NCI-H2171 (cell line): ENCODE measurements around the gene SMARCB1.

Experiments used
- DNase-seq: peaks from one replicate; lab custom pipeline; 2025; lab: John Stamatoyannopoulos, UW

Gene SMARCB1

GRCh38 chr22:23803001-23803819, 16.4 kb downstream of the SMARCB1 start:
- DNase-seq, result no peak

DNA sequence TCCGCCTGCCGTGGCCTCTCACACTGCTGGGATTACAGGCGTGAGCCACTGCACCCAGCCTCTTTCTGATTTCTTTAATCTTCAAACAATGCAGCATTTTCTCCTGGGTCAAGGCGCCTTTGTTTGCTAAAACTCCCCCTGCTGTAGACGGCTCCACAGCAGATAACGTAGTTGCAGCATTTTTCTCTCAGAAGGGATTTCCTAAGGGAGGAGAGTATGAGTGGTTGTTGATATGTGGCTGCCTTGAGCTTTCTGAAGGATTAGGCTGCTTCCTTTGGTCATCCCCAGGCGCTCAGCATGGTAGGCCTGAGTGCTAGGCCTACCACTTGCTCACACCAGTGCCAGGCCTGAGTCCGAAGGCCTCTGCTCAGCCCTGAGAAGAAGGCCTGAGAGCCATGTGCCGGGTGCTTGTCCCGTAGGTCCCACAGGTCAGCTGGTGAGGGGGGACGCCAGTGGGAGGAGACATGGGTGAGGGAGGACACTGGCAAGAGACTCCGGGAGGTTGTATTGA, 18.1 kb downstream of the SMARCB1 start:
- no peak for DNase-seq

DNA sequence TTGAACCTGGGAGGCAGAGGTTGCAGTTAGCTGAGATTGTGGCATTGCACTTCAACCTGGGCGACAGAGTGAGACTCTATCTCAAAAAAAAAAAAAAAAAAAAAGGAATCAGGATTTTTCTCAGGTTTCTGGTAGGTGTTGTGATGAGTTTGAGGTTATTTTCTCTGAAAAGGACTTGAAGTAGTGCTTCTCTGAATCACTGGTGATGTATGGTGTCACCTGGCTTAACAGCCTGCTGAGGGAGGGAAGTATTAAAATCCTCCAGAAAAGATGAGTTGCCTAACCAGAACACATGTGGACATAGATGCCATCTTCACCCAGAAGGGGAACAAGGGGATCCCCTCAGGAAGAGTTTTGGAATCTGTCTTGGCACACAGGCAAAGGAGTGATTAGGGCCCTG, 20.1 kb downstream of the SMARCB1 start:
- no peak for DNase-seq

- no peak for DNase-seq
Measured at GRCh38 chr22:23812378-23812777, 25.6 kb downstream of the SMARCB1 start.

DNA sequence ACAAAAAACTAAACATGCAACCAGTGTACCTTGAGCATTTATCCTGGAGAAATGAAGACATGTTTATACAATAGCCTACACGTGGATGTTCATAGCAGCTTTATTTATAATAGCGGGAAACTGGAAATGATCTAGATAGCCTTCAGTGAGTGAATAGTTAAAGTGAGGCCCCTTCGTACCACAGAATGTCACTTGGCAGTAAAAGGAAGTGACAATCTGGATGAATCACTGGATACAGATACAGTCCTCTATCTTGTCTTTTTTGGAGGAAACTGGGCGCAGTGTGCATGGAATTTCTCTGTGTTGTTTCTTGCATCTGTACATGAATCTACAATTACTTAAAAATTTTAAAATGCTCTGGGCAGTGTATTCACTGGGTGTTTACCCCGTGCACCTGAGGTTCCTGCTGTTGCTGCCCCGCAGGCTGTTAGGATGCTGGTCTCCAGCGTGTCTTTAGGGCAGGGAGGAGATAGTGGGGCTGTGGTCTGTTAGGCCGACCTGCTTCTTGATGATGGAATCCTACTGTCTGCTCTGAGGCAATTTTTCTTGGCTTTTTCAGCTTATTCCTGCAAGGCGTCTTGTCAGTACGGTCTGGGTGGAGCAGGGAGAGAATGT, 28.9 kb downstream of the SMARCB1 start:
- no peak for DNase-seq

DNA sequence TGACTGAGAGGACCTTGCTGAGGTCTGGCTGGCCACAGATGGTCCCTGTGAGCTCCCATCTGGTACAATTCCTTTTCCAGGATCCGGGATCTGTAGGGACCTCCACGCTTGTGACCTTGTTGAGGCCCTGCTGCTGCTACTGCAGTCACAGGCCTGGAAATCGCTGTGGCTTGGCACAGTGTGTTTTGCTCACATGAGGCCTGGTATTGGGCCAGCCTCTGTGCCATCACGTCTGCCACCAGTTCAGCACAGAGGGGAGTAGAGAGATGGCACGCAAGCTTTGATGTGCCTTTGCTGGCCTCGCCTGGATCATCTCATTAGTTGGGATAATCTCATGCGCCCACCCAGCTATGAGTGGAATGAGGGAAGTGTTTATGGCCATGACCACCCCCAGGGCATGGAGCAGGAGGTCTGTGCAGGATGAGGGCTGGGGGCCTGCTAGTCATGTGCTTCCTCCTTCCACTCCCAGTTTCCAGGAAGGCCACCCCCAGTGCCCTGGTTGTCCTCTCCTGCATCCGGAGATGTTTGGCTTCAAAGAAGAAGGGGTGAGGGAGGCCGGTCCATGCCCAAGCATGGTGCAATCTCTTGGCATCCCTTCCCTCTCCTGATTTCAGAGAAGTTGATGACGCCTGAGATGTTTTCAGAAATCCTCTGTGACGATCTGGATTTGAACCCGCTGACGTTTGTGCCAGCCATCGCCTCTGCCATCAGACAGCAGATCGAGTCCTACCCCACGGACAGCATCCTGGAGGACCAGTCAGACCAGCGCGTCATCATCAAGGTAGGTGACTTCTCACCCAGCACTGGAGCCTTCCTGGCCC, 29.6 kb downstream of the SMARCB1 start:
- DNase-seq, result no peak

GRCh38 chr22:23817146-23817545, 30.4 kb downstream of the SMARCB1 start:
- DNase-seq, result no peak

- no peak for DNase-seq
Measured at GRCh38 chr22:23818541-23818940, 31.8 kb downstream of the SMARCB1 start.

GRCh38 chr22:23820748-23821211, 34.0 kb downstream of the SMARCB1 start:
- DNase-seq, result no peak

- DNase-seq, result no peak
Measured at GRCh38 chr22:23822101-23822671, 35.4 kb downstream of the SMARCB1 start.

GRCh38 chr22:23823331-23823791, 36.6 kb downstream of the SMARCB1 start:
- DNase-seq, result no peak

DNA sequence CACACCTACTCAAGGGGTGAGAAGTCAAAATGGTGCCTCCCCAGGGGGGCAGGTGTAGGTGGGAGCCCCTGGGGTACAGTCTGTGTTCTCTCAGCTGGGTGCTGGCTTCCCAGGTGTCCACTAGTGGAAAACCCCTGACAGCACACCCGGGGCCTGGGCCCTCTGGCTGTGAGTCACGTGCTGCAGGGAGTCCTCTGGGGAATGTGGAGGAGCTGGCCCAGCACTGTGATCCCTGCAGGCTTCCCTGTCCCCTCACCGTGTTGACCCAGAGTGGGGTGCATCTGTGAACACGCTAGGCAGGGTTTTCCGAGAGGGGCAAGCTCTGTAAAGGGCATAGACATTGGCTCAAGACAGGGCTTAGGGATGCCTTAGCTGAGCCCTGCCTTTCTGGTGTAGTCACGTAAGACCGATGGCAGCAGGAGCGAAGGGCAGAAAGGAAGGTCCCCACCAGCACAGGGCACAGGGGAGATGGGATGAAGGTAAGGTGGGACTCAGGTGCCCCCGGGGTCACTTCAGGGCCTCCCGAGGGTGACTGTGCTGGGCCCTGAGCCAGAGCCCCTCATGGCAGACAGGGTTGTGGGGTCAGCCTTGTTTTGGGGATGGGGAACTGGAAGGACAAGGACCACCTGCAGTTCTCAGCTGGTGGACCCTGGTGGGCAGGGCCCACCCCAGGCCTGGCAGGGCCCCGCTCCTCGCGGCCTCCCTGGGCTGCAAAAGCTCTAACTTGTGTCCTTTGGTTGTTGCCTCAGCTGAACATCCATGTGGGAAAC, 37.9 kb downstream of the SMARCB1 start:
- no peak for DNase-seq

- no peak for DNase-seq
Measured at GRCh38 chr22:23825246-23825905, 38.6 kb downstream of the SMARCB1 start.

DNA sequence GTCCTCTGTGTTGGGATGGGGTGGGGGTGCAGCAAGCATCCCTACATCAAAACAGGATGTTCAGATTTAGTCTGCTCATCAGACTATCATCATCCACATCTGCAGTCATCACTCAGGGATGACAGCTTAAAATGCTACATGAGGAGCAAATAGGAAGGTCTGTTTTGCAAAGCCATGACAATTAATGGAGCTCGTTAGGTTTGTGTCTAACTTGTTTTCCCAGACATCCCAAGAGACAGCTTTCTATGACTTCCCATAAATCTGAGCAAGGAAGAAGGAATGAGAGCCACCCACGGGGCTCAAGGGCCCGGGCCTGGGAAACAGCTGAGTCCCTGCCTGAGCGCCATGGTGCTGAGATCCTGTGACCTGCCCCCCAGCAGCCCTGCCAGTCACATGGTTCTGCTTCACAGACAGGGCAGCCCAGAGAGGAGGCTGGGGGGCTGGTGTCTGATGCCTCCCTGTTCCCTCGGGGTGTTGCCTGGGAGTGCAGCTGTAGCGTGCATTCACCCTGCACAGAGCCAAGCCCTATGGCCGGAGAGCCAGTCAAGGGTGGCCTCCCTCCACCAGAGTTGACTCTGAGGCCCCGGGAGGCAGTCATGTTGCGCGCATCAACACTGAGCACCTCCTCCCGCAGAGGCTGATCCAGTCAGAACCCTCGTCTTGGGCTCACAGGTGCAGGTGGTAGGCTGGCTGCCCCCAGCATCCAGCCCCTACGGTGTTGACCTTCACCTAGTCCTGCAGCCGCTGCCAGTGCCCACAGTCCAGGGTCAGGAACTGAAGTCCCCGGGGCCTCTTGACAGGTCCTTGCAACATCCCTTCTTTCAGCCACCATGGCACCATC, 40.0 kb downstream of the SMARCB1 start:
- no peak for DNase-seq

DNA sequence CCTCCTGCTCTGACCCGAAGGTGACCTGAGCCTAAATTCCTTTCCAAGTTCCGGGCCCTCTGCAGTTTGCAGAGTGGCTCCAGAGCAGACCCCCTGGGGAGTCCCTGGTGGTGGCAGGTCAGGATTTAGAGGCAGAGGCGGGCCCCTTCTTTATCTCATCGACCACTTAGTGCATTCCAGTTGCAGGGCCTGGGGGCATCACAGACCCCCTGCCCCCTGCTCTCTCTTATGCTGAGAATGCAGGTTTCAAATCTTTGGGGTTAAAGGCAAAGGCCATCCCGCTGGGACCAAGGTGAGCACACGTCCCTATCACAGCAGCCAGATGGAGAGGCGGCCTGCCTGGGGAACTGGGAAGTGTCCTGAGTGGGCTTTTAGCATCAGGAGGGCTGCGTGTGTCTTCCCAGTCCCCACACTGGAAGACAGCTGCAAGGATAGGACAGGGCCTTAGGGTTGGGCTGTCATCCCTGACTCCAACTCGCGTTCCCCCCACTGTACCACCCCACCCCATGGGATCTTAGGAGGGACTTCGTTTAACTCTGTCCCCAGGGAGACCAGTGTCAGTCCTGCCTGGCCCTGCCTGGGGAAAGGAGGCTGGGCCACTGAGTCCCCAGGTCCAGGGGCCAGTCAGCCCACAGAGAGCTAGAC, 40.7 kb downstream of the SMARCB1 start:
- no peak for DNase-seq

DNA sequence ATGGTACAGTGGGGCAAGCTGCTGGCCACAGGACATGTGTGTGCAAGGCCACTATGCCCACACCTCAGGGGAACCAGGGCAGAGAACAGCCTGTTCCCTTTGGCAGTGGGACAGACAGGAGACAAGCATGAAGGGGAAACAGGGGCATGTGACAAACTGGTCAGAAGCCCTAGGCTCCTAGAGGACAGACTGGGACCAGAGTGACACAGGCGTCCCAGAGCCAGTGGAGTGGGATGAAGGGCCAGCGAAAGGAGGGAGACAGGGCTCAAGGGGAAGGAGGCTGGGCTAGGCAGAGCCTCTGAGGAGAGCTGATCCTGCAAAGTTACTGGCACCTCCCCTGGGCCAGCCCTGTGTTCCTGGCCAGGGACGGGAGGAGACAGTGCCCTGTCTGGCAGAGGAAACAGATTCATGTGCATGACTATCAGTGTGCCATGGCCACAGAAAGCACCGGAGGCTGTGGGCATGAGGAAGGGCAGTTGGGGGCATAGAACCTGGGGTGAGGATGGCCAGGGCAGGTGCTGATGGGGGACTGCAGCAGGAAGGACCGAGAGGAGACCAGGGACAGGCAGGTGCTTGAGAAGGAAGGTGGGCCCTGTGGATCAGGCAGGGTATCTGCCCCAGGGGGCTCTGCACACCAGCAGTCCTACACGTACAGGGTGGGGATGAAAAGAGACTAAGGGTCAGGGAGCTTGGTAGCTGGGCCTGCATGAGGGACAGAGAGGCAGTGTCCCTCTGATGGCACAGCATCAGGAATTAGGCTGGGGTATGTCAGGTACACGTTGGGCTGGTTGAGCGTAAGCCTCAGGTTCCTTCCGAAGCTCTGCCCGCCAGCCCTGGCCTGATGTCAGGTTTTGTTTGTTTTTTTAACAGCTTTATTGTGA, 42.3 kb downstream of the SMARCB1 start:
- no peak for DNase-seq

DNA sequence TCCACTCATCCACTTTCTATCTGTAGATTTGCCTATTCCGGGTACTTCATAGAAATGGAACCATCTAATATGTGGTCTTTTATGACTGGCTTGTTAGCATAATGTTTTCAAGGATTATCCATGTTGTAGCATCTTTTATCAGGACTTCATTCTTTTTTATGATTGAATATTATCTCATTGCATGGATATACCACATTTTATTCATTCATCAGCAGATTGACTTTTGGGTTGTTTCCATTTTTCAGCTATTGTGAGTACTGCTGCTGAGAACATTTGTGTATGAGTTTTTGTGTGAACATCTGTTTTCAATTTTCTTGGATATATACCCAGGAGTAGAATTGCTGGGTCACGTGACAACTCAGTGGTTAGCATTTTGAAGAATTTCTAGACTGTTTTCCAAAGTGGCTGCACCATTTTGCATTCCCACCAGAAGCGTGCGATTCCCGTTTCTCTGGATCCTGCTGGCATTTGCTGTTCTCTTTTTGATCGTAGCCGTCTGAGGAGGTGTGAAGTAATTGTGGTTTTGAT, 43.1 kb downstream of the SMARCB1 start:
- no peak for DNase-seq

GRCh38 chr22:23831261-23831660, 44.5 kb downstream of the SMARCB1 start:
- DNase-seq, result no peak
